Urothelium cell line (cell line): ENCODE measurements around the gene STAB1.
A peak's percentile ranks its signal among the peaks of the same experiment; 100 is the strongest.

ENCODE experiments used
- DNase-seq: peaks from one replicate; pipeline ENCODE4 v3.0.0; 2011; ENCODE audit warnings: low spot score, mixed read lengths
- FAIRE-seq: peaks from 2 replicates; lab custom pipeline; 2011; peaks lifted over from hg19 to GRCh38; lab: Jason Lieb, UNC

The STAB1 gene, protein sequence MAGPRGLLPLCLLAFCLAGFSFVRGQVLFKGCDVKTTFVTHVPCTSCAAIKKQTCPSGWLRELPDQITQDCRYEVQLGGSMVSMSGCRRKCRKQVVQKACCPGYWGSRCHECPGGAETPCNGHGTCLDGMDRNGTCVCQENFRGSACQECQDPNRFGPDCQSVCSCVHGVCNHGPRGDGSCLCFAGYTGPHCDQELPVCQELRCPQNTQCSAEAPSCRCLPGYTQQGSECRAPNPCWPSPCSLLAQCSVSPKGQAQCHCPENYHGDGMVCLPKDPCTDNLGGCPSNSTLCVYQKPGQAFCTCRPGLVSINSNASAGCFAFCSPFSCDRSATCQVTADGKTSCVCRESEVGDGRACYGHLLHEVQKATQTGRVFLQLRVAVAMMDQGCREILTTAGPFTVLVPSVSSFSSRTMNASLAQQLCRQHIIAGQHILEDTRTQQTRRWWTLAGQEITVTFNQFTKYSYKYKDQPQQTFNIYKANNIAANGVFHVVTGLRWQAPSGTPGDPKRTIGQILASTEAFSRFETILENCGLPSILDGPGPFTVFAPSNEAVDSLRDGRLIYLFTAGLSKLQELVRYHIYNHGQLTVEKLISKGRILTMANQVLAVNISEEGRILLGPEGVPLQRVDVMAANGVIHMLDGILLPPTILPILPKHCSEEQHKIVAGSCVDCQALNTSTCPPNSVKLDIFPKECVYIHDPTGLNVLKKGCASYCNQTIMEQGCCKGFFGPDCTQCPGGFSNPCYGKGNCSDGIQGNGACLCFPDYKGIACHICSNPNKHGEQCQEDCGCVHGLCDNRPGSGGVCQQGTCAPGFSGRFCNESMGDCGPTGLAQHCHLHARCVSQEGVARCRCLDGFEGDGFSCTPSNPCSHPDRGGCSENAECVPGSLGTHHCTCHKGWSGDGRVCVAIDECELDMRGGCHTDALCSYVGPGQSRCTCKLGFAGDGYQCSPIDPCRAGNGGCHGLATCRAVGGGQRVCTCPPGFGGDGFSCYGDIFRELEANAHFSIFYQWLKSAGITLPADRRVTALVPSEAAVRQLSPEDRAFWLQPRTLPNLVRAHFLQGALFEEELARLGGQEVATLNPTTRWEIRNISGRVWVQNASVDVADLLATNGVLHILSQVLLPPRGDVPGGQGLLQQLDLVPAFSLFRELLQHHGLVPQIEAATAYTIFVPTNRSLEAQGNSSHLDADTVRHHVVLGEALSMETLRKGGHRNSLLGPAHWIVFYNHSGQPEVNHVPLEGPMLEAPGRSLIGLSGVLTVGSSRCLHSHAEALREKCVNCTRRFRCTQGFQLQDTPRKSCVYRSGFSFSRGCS (N-terminal part only)

DNA sequence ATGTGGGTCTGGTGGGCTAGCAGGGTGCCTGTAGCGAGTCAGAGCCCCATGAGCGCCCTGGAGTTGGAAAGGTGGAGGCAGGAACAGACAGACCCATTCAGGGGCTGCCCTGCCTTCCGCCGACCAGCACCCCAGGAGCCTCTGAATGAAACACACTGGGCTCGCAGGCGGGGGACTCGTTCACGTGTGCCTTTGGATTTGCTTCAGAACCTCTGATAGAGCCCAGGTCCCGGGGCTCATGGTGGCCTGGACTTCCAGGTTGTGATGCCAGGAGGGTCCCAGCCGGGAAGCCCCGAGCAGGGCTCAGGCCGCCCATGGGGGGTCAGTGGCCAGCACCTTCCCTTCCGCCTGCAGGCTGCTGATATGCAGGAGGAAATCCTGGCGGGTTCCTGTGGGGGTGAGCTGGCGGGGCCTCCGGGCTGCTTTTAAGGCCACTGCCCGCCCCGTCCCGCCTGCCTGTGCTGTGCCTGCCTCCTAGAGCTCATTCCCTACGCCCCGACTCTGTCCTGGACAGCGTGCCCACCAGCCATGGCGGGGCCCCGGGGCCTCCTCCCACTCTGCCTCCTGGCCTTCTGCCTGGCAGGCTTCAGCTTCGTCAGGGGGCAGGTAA lies at the start of gene STAB1:
Gene STAB1 (plus strand): TSS at position 453 of the 610 bp plus-strand sequence. CDS start 76 bp downstream, at position 529.
- DNase-seq (no peak), FAIRE-seq (no peak)

DNA sequence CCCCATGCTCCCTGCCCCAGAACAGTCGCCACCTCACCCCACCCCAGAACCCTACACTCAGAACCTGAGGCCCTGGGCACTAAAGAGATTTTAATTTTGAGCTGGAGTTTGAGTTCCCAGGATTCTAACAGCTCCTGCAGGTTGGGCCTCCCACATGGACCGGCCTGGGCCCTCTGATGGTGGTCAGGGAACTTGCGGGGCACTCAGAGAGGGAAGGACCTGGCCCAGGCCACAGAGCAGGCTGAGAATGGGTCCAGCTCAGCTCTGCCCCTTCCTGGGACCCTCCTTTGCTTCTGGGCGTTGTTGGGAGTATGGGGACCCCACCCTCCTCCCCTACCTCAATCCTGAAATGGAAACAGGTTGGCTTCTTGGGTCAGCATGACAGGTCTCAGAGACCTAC lies 49.1 kb upstream of the STAB1 start:
- DNase-seq, result no peak
- no peak for FAIRE-seq

DNA sequence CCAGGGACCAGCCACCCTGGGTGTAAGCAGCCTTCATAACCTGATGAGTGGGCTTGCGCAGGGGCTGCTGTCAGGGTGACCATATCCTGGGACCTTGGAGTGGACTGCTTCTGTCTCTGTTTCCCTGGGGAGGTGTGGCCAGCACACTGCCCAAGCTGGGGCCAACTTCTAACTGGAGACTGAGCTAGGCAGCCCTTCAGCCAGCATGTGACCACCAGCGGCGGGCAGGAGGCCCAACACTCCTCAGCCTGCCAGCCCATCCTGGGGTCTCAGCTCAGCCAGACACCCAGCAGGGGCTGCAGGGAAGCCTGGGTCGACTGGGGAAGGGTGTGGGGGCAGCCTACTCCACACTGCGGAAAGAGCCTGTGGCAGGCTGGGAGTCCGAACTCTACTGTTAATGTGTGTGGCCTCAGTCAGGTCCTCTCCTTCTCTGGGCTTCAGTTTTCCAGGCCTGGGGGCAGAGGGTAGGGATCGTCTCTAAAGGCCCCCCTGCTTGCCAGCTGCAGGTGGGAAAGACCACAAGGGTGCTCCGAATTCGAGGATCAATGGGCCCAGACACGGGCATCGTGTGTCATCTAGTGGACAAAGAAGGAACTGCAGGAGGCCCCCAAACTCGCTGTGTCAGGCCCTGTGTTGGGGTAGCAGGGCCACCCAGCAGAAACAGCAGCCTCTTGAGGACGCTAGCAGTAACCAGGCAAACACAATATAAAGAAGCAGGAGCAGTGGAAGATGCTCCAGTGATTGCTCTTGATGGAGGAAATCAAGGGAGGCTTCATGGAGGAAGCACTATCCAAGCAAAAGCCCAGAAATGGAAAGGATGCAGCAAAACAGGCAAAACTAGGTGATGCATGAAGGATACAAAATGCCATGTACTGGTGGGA lies 48.3 kb upstream of the STAB1 start:
- FAIRE-seq, result no peak
- DNase-seq, result peak; percentile 63

DNA sequence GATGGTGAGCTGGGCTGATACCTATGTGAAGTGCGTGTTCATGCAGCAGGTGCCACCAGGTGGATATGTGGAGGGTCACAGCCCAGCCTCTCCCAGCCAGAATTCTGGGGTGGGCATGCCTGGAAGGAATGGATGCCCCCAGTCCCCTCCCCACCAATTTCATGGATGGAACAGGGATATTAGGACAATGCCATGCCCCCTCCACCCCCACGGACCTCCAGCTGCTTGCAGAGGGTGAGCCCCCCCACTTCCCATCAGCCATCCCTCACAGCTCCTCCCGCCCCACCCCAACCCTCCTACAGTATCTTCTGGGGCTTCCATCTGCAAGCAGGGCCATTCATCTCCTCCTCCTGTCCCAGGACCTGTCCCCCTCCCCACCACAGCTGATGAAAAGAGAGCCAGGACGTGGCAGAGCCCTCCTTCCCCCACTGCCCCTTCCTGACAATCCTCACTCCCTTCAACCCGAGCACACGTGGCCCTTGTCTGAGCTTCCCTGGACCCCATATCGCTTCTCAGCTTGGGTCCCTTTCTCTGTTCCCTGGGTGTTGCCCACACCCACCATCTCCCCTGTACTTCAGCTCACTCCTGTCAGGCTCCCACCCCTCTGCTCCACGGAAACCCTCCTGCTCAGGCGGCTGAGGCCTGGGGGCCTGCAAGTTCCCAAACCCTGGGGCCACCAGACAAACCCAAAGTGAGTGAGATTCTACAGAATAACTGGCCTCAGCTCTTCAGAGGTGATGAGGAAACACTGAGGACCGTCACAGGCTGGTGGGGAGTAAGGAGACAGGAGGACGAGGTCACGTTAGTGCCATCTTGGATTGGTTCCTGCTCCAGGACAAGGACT lies 47.4 kb upstream of the STAB1 start:
- DNase-seq (no peak), FAIRE-seq (no peak)

DNA sequence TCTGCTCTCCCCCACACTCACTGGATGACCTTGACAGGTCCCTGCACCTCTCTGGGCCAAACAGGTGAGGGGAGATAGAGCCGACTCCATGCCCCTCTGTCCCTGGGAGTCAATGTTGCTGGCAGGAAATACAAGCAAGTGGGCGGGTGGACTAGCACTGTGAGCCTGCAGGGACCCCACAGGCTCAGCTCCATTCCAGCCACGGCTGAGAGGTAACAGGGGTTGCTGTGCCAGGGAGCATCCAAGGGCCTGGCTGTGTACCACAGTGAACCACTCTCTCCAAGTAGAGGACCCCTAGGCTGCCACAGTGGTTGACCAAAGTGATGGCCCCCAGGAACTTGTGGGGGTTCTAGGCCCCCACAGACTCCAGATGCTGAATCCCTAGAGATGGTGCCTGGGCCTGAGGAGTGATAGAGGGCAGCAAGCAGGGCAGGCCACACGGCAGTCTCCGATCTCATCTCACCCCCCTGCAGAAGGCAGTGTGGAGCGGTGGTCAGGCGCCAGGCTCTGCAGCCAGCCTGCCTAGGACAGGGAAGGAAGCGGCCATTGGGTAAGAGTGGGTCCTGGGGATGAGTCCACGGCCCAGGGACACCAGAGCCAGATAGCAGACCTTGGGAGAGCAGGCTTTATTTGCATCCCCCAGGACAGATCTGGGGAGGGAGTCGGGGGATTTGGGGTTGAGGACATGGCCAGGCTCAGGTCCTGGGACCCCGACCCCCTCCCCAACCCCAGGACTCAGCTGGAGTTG lies 44.5 kb upstream of the STAB1 start:
- FAIRE-seq, result no peak
- DNase-seq, result no peak

DNA sequence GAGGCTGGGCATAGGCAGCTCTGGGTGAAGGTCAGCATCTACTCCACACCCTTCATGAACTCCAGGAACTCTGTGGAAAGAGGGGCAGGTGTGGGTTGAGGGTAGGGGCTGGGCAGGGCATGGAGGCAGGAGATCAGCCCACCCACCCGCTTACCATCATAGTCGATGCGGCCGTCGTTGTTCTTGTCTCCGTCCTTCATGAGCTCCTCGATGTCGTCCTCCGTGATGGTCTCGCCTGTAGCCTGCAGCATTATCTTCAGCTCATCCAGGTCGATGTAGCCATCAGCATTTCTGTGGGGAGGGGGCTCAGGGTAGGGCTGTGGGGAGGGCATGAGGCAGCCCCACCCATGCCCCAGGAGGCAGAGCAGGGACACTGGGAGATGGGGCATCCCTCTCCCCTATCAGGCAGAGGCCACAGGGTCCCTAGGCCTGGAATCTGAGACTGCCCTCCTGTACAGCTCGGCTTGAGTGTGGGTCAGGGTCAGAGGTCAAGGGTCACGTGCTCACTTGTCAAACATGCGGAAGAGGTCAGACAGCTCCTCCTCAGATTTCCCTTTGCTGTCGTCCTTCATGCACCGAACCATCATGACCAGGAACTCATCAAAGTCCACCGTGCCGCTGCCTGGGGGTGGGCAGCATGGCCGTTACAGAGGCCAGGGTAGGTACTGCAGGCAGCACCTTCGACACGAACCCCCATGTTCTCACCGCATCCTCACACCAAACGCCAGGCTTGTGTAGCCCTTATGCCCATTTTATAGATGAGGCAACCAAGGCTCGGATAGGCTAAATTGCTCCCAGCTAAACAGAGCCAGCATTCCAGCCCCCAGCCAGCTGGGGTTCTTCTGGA lies 43.7 kb upstream of the STAB1 start:
- no peak for DNase-seq
- FAIRE-seq, result peak; percentile 79

DNA sequence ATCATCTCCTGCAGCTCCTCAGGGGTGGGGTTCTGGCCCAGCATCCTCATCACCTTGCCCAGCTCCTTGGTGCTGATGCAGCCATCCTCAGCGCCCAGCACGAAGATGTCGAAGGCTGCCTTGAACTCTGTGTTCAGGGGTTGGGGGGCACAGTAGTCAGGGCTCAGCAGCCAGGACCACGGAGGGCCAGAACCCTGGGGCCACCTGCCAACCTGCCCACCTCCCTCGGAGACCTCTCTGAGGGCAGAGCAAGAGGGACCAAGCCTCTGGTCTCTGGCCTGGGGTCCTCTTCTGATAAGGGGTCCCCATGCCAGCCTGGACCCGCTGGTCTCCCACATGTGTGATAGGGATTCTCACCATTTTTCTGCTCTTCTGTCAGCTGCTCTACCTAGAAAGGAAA lies 43.0 kb upstream of the STAB1 start:
- DNase-seq (no peak), FAIRE-seq (no peak)

DNA sequence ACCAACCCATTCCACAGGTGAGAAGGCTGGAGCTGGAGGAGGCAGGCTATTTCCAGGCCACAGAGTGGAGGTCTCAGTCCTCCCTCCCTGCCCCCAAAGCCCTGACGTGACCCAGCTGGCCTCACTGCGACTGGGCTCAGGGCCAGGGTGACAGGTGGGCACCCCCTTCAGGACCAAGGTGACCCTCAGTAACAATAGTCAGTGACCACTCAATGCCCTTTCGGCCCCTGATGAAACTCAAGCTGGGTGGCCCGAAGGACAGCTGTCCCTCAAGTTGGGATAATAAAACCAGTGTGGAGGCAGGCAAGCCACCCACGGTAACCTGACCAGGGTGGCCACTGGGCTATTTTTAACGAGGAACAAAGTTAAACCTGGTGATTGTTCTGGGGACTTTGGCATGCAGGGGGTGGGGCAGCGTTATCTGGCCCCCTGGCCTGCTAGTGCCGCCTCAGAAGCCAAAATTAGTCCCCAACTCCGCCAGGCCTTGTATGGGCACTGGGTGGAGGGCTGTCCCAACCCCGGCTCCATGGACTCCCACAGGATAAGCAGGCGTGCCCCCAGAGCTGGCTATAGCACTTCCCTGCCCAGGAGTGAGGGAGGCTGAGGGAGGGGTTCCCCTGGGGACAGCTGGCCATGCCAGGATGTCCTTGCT lies 42.4 kb upstream of the STAB1 start:
- no peak for DNase-seq

DNA sequence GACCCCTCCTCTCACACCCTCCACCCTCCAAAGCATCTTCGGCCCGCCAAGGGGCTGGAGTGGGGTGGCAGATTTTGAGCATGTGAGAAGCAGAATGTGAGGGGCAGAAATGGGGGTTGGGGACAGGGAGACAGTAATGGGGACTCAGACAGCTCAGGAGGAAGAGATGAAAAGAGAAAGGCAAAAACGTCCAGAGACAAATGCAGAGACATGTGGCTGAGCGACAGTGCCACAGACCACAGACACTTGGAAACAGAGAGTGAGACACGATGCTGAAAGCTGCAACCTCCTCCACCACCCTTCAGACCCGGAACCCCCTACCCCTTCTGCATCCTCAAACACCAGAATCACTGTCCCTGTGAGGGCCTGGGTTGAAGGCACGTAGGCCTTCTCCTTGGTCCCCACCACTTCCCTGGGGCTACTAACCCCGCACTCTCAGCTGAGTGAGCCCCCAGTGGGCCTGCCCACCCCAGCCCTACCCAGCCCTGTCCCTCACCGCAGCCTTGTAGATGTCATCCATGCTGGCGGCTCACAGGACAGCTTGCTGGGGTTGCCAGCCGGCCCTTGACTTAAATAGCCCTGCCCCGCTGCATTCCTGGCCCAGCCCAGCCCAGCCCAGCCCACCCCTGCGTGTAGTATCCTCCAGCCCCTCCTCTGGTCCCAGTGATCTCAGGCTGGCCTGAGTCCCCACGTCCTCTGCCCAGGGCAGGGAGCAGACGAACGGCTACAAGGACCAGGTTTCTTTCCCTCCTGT lies 41.5 kb upstream of the STAB1 start, which contains the start of gene TNNC1:
Gene TNNC1 (minus strand): TSS at position 546 of the 754 bp plus-strand sequence. CDS start 26 bp downstream, at position 520.
- DNase-seq, result peak; percentile 69
- peak; percentile 5 for FAIRE-seq

More for the DNA sequence above, 42.4 kb upstream of the STAB1 start:
- FAIRE-seq, result no peak

DNA sequence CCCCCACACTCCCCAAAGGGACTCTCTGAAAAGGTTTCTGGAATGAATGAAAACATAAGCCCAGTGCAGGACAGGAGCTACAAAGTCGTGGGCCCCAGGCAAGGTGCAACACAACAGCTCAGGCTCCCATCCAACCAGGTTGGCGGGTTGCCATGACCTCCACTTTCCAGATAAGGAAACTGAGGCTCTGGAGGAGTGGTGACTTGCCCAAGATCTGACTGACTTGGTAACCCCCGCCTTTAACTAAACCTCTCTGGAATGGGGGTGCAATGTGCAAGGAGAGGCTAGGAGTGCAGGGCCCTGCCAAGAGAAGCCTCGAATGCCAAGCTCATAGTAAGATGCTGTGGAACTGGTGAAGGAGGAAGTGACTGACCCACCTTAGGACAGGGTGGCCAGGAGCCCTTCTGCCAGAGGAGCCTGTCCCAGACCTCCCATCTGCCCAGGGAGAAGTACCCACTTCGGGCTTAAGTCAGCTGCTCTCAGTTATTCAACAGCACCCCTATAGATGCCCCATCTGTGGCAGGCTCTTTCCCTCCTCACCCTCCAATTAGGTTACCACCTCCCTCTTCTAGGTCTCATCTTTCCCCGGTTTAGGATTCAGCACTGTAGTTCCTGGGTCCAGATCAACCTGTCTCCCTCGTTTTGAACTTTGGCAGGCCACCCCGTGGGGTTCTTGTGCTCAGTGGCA lies 40.7 kb upstream of the STAB1 start:
- FAIRE-seq (peak; percentile 59), DNase-seq (no peak)

DNA sequence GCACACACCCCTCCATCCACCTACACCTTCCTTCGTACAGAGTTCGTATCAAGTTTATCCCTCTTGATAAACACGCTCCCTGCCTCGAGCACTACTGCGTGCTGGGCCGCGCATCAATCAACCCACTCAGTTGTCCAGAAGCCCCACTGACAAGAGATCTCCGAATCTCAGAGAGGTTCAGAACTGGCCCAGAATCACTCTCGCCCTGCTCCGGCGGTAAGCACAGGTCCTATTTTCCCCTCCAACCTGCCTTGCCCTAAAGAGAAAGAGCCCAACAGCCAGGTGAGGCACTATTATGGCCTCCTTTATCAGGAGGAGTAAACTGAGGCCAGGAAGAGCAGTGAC lies 40.2 kb upstream of the STAB1 start:
- FAIRE-seq, result peak; percentile 13
- no peak for DNase-seq

DNA sequence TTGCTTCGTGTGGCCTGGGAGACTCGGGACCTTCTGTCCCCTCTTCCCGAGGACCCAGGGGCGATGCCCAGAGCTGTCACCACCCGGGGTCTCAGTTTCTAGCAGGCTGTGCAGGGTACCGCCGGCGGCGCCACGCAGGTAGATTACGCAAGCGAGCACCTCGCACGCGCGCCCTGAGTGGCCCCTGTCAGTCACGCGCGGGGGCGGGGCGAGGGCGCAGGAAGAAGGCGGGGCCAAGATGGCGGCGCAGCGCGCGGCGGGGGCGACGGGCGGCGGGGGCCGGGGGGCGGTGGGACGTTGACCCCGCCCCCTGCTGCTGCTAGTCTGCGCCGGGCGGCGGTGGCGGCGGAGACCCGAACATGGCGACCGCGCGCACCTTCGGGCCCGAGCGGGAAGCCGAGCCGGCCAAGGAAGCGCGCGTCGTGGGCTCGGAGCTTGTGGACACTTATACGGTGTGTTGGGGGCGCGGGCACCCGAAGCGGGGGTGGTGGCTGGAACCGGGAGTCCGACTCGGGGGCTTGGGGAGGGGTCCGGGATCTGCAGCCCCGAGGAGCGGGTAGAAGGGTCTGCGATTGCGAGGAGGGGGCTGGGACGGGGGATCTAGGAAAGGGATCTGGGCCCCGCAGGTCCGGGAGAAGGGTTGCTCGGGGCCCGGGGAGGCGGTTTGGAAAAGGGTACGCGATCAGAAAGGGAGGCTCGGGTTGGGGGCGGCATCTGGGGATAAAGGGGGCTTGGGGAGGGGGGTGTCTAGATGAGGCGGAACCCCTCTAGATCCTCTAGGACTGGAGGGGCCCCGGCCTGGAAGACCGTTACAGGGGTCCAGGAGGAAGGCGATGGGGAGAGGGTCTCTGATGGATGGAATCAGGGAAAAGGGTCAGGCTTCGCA lies 39.6 kb upstream of the STAB1 start, which contains the start of gene NISCH:
Gene NISCH (plus strand): TSS at position 322 of the 886 bp plus-strand sequence. CDS start 38 bp downstream, at position 360.
- peak; percentile 90 for FAIRE-seq
- DNase-seq, result peak; percentile 94

DNA sequence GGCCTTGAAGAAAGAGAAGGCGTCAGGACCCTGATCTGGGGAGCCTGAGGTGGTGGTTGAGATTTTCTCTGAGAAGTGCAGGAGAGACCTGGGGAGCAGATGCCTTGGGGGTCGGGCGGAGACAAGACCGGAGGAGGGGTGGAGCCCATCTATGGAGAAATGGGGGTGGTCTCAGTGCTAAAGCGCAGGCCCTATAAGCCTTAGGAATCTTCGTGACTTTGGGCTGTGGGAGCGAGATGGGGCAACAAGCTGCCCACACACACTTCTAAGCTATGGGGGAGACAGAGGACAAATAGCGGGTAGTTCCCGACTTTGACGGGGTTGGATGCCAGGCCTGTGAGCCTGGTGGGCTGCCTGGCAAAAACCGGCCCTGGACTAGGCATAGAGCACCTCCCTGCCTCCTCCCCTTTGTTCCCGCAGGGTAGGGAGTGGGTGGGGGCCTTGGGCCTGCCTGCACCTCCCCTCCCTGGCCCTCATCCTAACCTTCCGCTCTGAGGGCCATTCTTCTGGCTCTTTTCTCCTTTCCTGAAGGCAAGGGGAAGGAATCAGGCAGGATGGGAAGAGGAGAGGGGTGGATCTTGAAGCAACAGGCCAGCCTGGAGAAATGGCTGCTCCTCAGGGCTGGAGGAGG lies 38.9 kb upstream of the STAB1 start:
- no peak for FAIRE-seq
- DNase-seq, result peak; percentile 40

DNA sequence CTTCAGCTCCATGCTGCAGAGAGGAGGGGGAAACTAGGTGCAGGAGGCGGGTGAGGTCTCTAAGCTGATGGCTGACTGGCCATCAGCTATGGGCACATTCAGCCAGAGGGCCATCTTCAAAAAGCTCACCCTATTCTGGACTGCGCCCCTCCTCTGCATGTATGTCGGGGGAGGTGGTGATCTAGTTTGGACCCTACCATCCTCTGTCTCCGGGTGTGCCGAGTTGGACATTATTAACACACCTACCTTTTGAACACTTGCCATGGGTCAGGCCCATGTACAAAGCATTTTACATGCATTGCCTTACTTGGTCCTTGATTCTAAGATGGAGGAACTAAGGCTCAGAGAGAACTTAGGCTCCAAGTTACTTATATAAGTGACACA lies 38.3 kb upstream of the STAB1 start:
- DNase-seq (no peak), FAIRE-seq (no peak)
